GM18858 (cell line): ENCODE measurements around the gene RPUSD2.

ENCODE experiments used
- ATAC-seq: cut with Tn5 transposase; IDR thresholded peaks from one replicate; pipeline ENCODE4 v1.9.1; 2021; ENCODE audit not compliant: unreplicated experiment

RPUSD2 gene

DNA sequence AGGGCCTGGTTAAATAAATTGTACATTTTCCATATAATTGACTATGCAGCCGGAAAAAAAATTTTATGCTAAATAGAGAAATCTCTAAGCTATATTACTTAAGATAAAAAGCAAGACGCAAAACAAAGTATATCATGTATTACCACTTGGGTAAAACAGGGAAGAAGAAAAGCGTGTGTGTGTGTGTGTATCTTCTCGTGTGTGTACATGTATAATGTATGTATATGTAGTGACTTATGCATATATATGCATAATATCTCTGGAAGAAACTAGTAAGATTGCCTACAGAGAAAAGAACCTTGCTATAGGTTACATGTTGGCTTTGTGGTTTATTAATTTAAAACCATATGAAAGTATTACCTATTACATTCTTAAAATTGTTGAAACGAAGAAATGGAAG lies 44.0 kb downstream of the RPUSD2 start:
- no peak for ATAC-seq

DNA sequence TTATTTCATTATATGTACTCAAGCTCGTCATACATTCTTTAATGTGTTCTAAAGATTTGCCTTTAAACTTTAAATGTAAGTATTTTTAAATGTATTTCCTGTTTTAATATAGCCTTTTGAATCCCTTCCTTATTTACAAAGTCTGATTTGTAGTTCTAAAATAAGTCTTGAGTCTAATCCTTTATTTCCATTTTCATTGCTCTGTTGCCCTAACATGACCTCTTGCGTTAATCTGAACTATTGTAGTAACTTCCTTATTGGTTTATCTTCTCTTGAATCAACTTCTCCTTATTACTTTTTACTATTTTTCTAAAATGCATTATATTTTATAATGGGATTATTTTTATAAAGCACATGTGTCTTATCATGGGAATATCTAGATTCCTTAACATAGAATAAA lies 48.9 kb downstream of the RPUSD2 start:
- ATAC-seq = no peak

- ATAC-seq = no peak
Measured at GRCh38 chr15:40618906-40619305, 49.8 kb downstream of the RPUSD2 start.

- ATAC-seq = no peak
Measured at GRCh38 chr15:40623361-40623760, 54.3 kb downstream of the RPUSD2 start.
